B cell (primary cell): Measurements from ENCODE around the gene TIA1. TPM values are rescaled to one million over a fixed set of nuclear protein-coding genes. Genes with fewer than 3 reads are reported as not detected.

Experiments used
- ATAC-seq: fragments of 200-7000 bp; cut with Tn5 transposase; one replicate; pipeline ENCODE4 v1.10.0; 2021; ENCODE audit warnings: low read depth, mild to moderate bottlenecking, moderate number of reproducible peaks, moderate library complexity
- CTCF ChIA-PET: fragments of 350-600 bp; sonication (Branson Sonifier 250); formaldehyde crosslinking; loops from one replicate; lab custom pipeline; 2021; ENCODE audit warnings: antibody characterized with exemption, inconsistent platforms; lab: Charles Lee
- POLR2A ChIA-PET: fragments of 350-600 bp; sonication (Branson Sonifier 250); formaldehyde crosslinking; loops from one replicate; lab custom pipeline; 2021; ENCODE audit warnings: antibody characterized with exemption; lab: Charles Lee
- DNase-seq: peaks from one replicate; pipeline ENCODE4 v3.0.0; 2013
- H2AFZ ChIP-seq: 2 replicates; pipeline ENCODE4 v1.6.1; 2012; ENCODE audit warnings: mild to moderate bottlenecking, low read depth, low read length; ENCODE audit not compliant: insufficient read depth, poor library complexity, severe bottlenecking
- H3K27ac ChIP-seq, 2 donors: 1 replicate in 1 of 2; 2 replicates in 1 of 2; pipeline ENCODE4 v1.5.1; 2012 to 2013; ENCODE audit warnings: low read length in 2 of 2, mild to moderate bottlenecking in 2 of 2, moderate library complexity in 1 of 2
- H3K27me3 ChIP-seq, 4 experiments: fragments of 200-600 bp in 1 of 4; sonication (generic) in 1 of 4; replicated peaks in 1 of 4; 1 replicate in 2 of 4; 2 replicates in 2 of 4; pipeline versions ENCODE4 v1.6.1 to v1.7.0; 2013 to 2016; ENCODE audit warnings: low read length in 3 of 4, mild to moderate bottlenecking in 2 of 4, mixed read lengths in 1 of 4, moderate library complexity in 1 of 4; ENCODE audit not compliant: insufficient read depth in 4 of 4, control insufficient read depth in 3 of 4; ENCODE audit errors: control extremely low read depth in 1 of 4
- H3K36me3 ChIP-seq, 2 experiments: replicated peaks in 1 of 2; 1 replicate in 1 of 2; 2 replicates in 1 of 2; pipeline versions ENCODE4 v1.6.1 to v1.7.1; 2013; ENCODE audit warnings: low read length in 1 of 2; ENCODE audit not compliant: insufficient read depth in 2 of 2, control insufficient read depth in 1 of 2; ENCODE audit errors: control extremely low read depth in 1 of 2, extremely low read depth in 1 of 2
- H3K4me1 ChIP-seq, 2 donors: fragments of 200-600 bp in 1 of 2; sonication (generic) in 1 of 2; 1 replicate in 1 of 2; 2 replicates in 1 of 2; pipeline versions ENCODE4 v1.5.1 to v1.6.1; 2013 to 2017; ENCODE audit warnings: low read length in 2 of 2; ENCODE audit not compliant: control insufficient read depth in 2 of 2, insufficient read depth in 2 of 2
- H3K4me2 ChIP-seq: replicated peaks from 2 replicates; pipeline ENCODE3; 2012; ENCODE audit warnings: mild to moderate bottlenecking, low read depth, low read length; ENCODE audit not compliant: poor library complexity, severe bottlenecking
- H3K4me3 ChIP-seq, 5 experiments: fragments of 200-600 bp in 1 of 5; sonication (generic) in 1 of 5; 1 replicate in 3 of 5; 2 replicates in 2 of 5; pipeline versions ENCODE4 v1.5.1 to v1.7.0; 2011 to 2016; ENCODE audit warnings: low read length in 4 of 5, mild to moderate bottlenecking in 4 of 5, low read depth in 2 of 5, control low read depth in 1 of 5, moderate library complexity in 1 of 5; ENCODE audit not compliant: insufficient read depth in 1 of 5; ENCODE audit errors: control extremely low read depth in 1 of 5, extremely low read depth in 1 of 5
- H3K79me2 ChIP-seq: fragments of 200-600 bp; sonication (generic); one replicate; pipeline ENCODE4 v1.6.0; 2016; ENCODE audit warnings: low read length; ENCODE audit not compliant: control insufficient read depth, insufficient read depth
- H3K9ac ChIP-seq: fragments of 200-600 bp; sonication (generic); 2 replicates; pipeline ENCODE4 v1.6.1; 2017; ENCODE audit warnings: mild to moderate bottlenecking, low read length, moderate library complexity
- H3K9me3 ChIP-seq, 3 donors: one replicate each; pipeline versions ENCODE4 v1.6.1 to v1.7.1; 2013; ENCODE audit warnings: low read length in 2 of 3; ENCODE audit not compliant: control insufficient read depth in 2 of 3, insufficient read depth in 1 of 3; ENCODE audit errors: control extremely low read depth in 1 of 3
- H4K20me1 ChIP-seq: 2 replicates; pipeline ENCODE4 v1.6.0; 2012; ENCODE audit warnings: mild to moderate bottlenecking, low read length; ENCODE audit not compliant: insufficient read depth, control insufficient read depth, poor library complexity, severe bottlenecking
- H3K27ac Mint-ChIP-seq: one replicate; pipeline ENCODE4 v1.8.0; 2021; ENCODE audit warnings: mixed read lengths
- H3K27me3 Mint-ChIP-seq: one replicate; pipeline ENCODE4 v1.8.0; 2021; ENCODE audit warnings: mixed read lengths
- H3K4me1 Mint-ChIP-seq: one replicate; pipeline ENCODE4 v1.8.0; 2021; ENCODE audit warnings: mixed read lengths
- H3K4me3 Mint-ChIP-seq: one replicate; pipeline ENCODE4 v1.8.0; 2021; ENCODE audit warnings: mixed read lengths
- H3K9me3 Mint-ChIP-seq: one replicate; pipeline ENCODE4 v1.8.0; 2022; ENCODE audit warnings: mixed read lengths; ENCODE audit not compliant: insufficient read depth
- CTCF ChIP-seq: fragments of 200-600 bp; IDR thresholded peaks from one replicate; pipeline ENCODE4 v1.8.0; 2022; ENCODE audit warnings: antibody characterized with exemption, mild to moderate bottlenecking
- EZH2 ChIP-seq: IDR thresholded peaks from 2 replicates; pipeline ENCODE4 v1.6.1; 2012; ENCODE audit warnings: borderline replicate concordance, low read depth, mild to moderate bottlenecking, moderate library complexity, low read length; ENCODE audit not compliant: insufficient read depth, poor library complexity, severe bottlenecking
- WGBS: methylation state at CpG from one replicate; pipeline ENCODE4 v1.1.5; 2013; ENCODE audit warnings: missing lambda C conversion rate; ENCODE audit not compliant: insufficient coverage; 5-methylcytosine and 5-hydroxymethylcytosine counted together
- intact Hi-C: fragments of 100-400 bp; cut with micrococcal nuclease; formaldehyde crosslinking; loops from one replicate; pipeline ENCODE4 v1.10.0; 2022
- polyA plus RNA-seq: library from polyadenylated mRNA; depleted of rRNA; stranded (reverse); fragments of >200 nt; gene quantifications from 2 replicates; pipeline ENCODE4 v1.2.3, GENCODE V29; 2012
- total RNA-seq, 2 donors: library from RNA; stranded (reverse); fragments of 120-200 nt in 1 of 2; gene quantifications; 1 replicate in 1 of 2; 2 replicates in 1 of 2; pipeline versions ENCODE4 v1.2.3 to v1.2.4, GENCODE V29; 2013 to 2022

The TIA1 gene
- total and polyA plus RNA-seq, 2 donors (not counting 1 experiment from before 2014, with no cell fraction given): 113 to 214 TPM

- peak overlapping the region; percentile 86 for H3K4me2 ChIP-seq
- Mint-ChIP-seq H3K4me3 (peak overlapping the region; percentile 97), H3K9me3 (no peaks in the 10 kb centered on the region), H3K27me3 (no peaks in the 10 kb centered on the region), H3K4me1 (peaks cover 18% of the 10 kb centered on the region), H3K27ac (peak overlapping the region; percentile 90)
- H3K79me2 ChIP-seq: no peaks in the 10 kb centered on the region
- H3K27me3 ChIP-seq: no peaks in the 10 kb centered on the region
- peak overlapping the region in 4 of 5 experiments; percentile 54 to 81 (median 70) for H3K4me3 ChIP-seq
- peaks cover 0 to 3% (median 0%) of the 10 kb centered on the region in 3 donors for H3K9me3 ChIP-seq
- ChIA-PET POLR2A (interaction anchor here (0.8 to 2.8 kb wide), 6 partner anchors 10 to 365 kb away, joined by 4 to 20 read pairs (median 10); partner anchors contain the start of genes C2orf42, SNRNP27, SNRPG and TIA1), CTCF (interaction anchor here (1.0 to 3.4 kb wide), 6 partner anchors 9 to 365 kb away, joined by 3 to 22 read pairs (median 11); partner anchors contain the start of genes FAM136A, SNRNP27, SNRPG and TIA1)
- peaks cover 6 to 12% of the 10 kb centered on the region in 2 donors for H3K4me1 ChIP-seq
- WGBS: 14% methylated on average over 12 of the region's 12 CpGs
- no peak for TF ChIP-seq CTCF
- TF ChIP-seq EZH2: no peak
- peak overlapping the region in 1 of 2 donors; percentile 14 for H3K27ac ChIP-seq
- ATAC-seq (no peak), DNase-seq (no peak)
- intact Hi-C loops: loop anchor here (1.0 to 2.0 kb wide), 2 partner anchors 10 to 68 kb away; partner anchors contain the start of genes C2orf42 and TIA1
- no peaks in the 10 kb centered on the region for H4K20me1 ChIP-seq
- no peaks in the 10 kb centered on the region for H3K36me3 ChIP-seq
- H2AFZ ChIP-seq: peak overlapping the region; percentile 93
- peak overlapping the region; percentile 72 for H3K9ac ChIP-seq
These were observed 10.1 kb upstream of the TIA1 start for GRCh38 chr2:70258532-70258875.

- H3K9me3 ChIP-seq: peaks cover 0 to 3% (median 0%) of the 10 kb centered on the region in 3 donors
- no peaks in the 10 kb centered on the region for H3K9me3 Mint-ChIP-seq
- no peak overlapping the region for H3K4me3 Mint-ChIP-seq
These were observed 7.3 kb upstream of the TIA1 start for GRCh38 chr2:70255637-70256314.

More at GRCh38 chr2:70255637-70256314, 7.3 kb upstream of the TIA1 start:
- TF ChIP-seq EZH2 (no peak), CTCF (no peak)
- Histone ChIP-seq H3K4me3 (no peak overlapping the region), H4K20me1 (no peaks in the 10 kb centered on the region), H3K4me1 (peaks cover 6 to 12% of the 10 kb centered on the region in 2 donors), H2AFZ (no peak overlapping the region), H3K27ac (no peak overlapping the region), H3K9ac (no peak overlapping the region), H3K79me2 (no peaks in the 10 kb centered on the region), H3K4me2 (no peak overlapping the region), H3K27me3 (no peaks in the 10 kb centered on the region), H3K36me3 (no peaks in the 10 kb centered on the region)
- intact Hi-C loops: no loop called here
- no peak overlapping the region for H3K27ac Mint-ChIP-seq
- ChIA-PET CTCF (no interaction called here), POLR2A (no interaction called here)
- WGBS: 97% methylated on average over 5 of the region's 8 CpGs
- DNase-seq (no peak), ATAC-seq (no peak)
- no peaks in the 10 kb centered on the region for H3K27me3 Mint-ChIP-seq
- peaks cover 15% of the 10 kb centered on the region for H3K4me1 Mint-ChIP-seq
